Activated CD4-positive, alpha-beta T cell treated with anti-CD3 and anti-CD28 coated beads, Interleukin-2, amount 50 U/mL, for 1 hour (primary cell): Measurements from ENCODE around the gene EVI5.

Experiments used
- DNase-seq: peaks from one replicate; pipeline ENCODE4 v3.0.0-alpha.2; 2020

The EVI5 gene

GRCh38 chr1:92505015-92505692, 279.8 kb downstream of the EVI5 start:
- no peak for DNase-seq

- DNase-seq = no peak
Measured at GRCh38 chr1:92504291-92505014, 280.5 kb downstream of the EVI5 start.

- no peak for DNase-seq
Measured at GRCh38 chr1:92503926-92504285, 281.0 kb downstream of the EVI5 start.

GRCh38 chr1:92503043-92503925, 281.6 kb downstream of the EVI5 start:
- DNase-seq = no peak

GRCh38 chr1:92502247-92502646, 282.7 kb downstream of the EVI5 start:
- DNase-seq = no peak

GRCh38 chr1:92500552-92500951, 284.4 kb downstream of the EVI5 start:
- no peak for DNase-seq

GRCh38 chr1:92495392-92496063, 289.4 kb downstream of the EVI5 start:
- no peak for DNase-seq

GRCh38 chr1:92494485-92495141, 290.3 kb downstream of the EVI5 start:
- no peak for DNase-seq

- DNase-seq = no peak
Measured at GRCh38 chr1:92493139-92493538, 291.8 kb downstream of the EVI5 start.

GRCh38 chr1:92488832-92489231, 296.1 kb downstream of the EVI5 start:
- DNase-seq = no peak

GRCh38 chr1:92488416-92488815, 296.5 kb downstream of the EVI5 start:
- no peak for DNase-seq

- no peak for DNase-seq
Measured at GRCh38 chr1:92487078-92487605, 297.8 kb downstream of the EVI5 start.

GRCh38 chr1:92486251-92487077, 298.4 kb downstream of the EVI5 start, which contains the start of gene GFI1:
TSS of gene GFI1 (minus strand) at chr1:92486925. CDS start at chr1:92483487, 3,438 bp downstream.
- peak; percentile 50 for DNase-seq

- DNase-seq = peak; percentile 79
Measured at GRCh38 chr1:92485381-92486250, 299.3 kb downstream of the EVI5 start.

- DNase-seq = peak; percentile 54
Measured at GRCh38 chr1:92484472-92485380, 300.2 kb downstream of the EVI5 start.

GRCh38 chr1:92483610-92484471, 301.1 kb downstream of the EVI5 start:
- peak; percentile 41 for DNase-seq

GRCh38 chr1:92482665-92483609, 302.0 kb downstream of the EVI5 start:
- DNase-seq = peak; percentile 40
